Type B pancreatic cell (in vitro differentiated cells): ENCODE results near the gene MICALL2. TPM values are rescaled to one million over a fixed set of nuclear protein-coding genes. Genes with fewer than 3 reads are reported as not detected.

Experiments used
- DNase-seq: peaks from one replicate; pipeline ENCODE4 v3.0.0; 2021; ENCODE audit warnings: mixed read lengths; ENCODE audit not compliant: unreplicated experiment; ENCODE audit errors: extremely low spot score
- H3K27ac Mint-ChIP-seq: 2 replicates; pipeline ENCODE4 v1.8.0; 2021; ENCODE audit warnings: mild to moderate bottlenecking, mixed read lengths
- H3K27me3 Mint-ChIP-seq: 2 replicates; pipeline ENCODE4 v1.8.0; 2021; ENCODE audit warnings: mixed read lengths
- H3K36me3 Mint-ChIP-seq: 2 replicates; pipeline ENCODE4 v1.8.0; 2021; ENCODE audit warnings: mixed read lengths
- H3K4me1 Mint-ChIP-seq: one replicate; pipeline ENCODE4 v1.8.0; 2021; ENCODE audit warnings: mixed read lengths; ENCODE audit not compliant: unreplicated experiment
- H3K4me3 Mint-ChIP-seq: 2 replicates; pipeline ENCODE4 v1.8.0; 2021; ENCODE audit warnings: mild to moderate bottlenecking, mixed read lengths
- H3K9me3 Mint-ChIP-seq: 2 replicates; pipeline ENCODE4 v1.8.0; 2021; ENCODE audit warnings: mixed read lengths
- CTCF ChIP-seq: fragments of 200-600 bp; sonication (generic); conservative IDR thresholded peaks from 2 replicates; pipeline ENCODE4 v1.5.0; 2021; ENCODE audit warnings: antibody characterized with exemption, mild to moderate bottlenecking
- total RNA-seq: library from RNA; stranded (reverse); gene quantifications from 2 replicates; pipeline ENCODE4 v1.2.1, GENCODE V29; 2021; ENCODE audit warnings: low replicate concordance

MICALL2 gene
- total RNA-seq, 1 donor from 2014 or later, result 12.3 TPM

GRCh38 chr7:1432411-1433082 lies 26.7 kb downstream of the MICALL2 start:
- peak; percentile 96 for TF ChIP-seq CTCF
- Mint-ChIP-seq H3K27me3 (peaks cover 11% of the 10 kb centered on the region), H3K4me3 (no peak overlapping the region), H3K36me3 (no peaks in the 10 kb centered on the region), H3K27ac (peak overlapping the region; percentile 41), H3K9me3 (no peaks in the 10 kb centered on the region), H3K4me1 (peaks cover 4% of the 10 kb centered on the region)
- DNase-seq, result no peak

GRCh38 chr7:1431634-1432380 lies 27.5 kb downstream of the MICALL2 start:
- Mint-ChIP-seq H3K36me3 (no peaks in the 10 kb centered on the region), H3K27me3 (peaks cover 11% of the 10 kb centered on the region), H3K4me1 (peaks cover 4% of the 10 kb centered on the region), H3K4me3 (no peak overlapping the region), H3K27ac (no peak overlapping the region), H3K9me3 (no peaks in the 10 kb centered on the region)
- no peak for DNase-seq
- no peak for TF ChIP-seq CTCF

- Mint-ChIP-seq H3K27me3 (peaks cover 11% of the 10 kb centered on the region), H3K27ac (no peak overlapping the region), H3K36me3 (no peaks in the 10 kb centered on the region), H3K4me1 (peaks cover 4% of the 10 kb centered on the region), H3K9me3 (no peaks in the 10 kb centered on the region), H3K4me3 (no peak overlapping the region)
- DNase-seq, result no peak
- TF ChIP-seq CTCF, result no peak
These were observed 28.0 kb downstream of the MICALL2 start for GRCh38 chr7:1431226-1431625.

- Mint-ChIP-seq H3K9me3 (no peaks in the 10 kb centered on the region), H3K4me1 (peaks cover 4% of the 10 kb centered on the region), H3K36me3 (no peaks in the 10 kb centered on the region), H3K4me3 (no peak overlapping the region), H3K27ac (no peak overlapping the region), H3K27me3 (peaks cover 14% of the 10 kb centered on the region)
- DNase-seq, result no peak
- no peak for TF ChIP-seq CTCF
These were observed 29.0 kb downstream of the MICALL2 start for GRCh38 chr7:1430056-1430845.

- DNase-seq, result no peak
- no peak overlapping the region for H3K4me3 Mint-ChIP-seq
- no peak for TF ChIP-seq CTCF
- H3K9me3 Mint-ChIP-seq, result no peaks in the 10 kb centered on the region
- H3K4me1 Mint-ChIP-seq, result peaks cover 4% of the 10 kb centered on the region
- H3K36me3 Mint-ChIP-seq, result no peaks in the 10 kb centered on the region
- H3K27me3 Mint-ChIP-seq, result peaks cover 23% of the 10 kb centered on the region
- H3K27ac Mint-ChIP-seq, result no peak overlapping the region
These were observed 30.2 kb downstream of the MICALL2 start for GRCh38 chr7:1428941-1429501.
